H9 (cell line): ENCODE data around the gene ZNF618. TPM values are rescaled to one million over a fixed set of nuclear protein-coding genes. Genes with fewer than 3 reads are reported as not detected.

Experiments used
- DNase-seq: peaks from one replicate; pipeline ENCODE4 v3.0.0-alpha.2; 2017
- H2AFZ ChIP-seq: one replicate; pipeline ENCODE4 v1.6.1; 2013; ENCODE audit warnings: mild to moderate bottlenecking, low read length, control low read depth, moderate library complexity
- H2AK5ac ChIP-seq: 2 replicates; pipeline ENCODE4 v1.6.1; 2013; ENCODE audit warnings: low read length, control low read depth, mixed read lengths; ENCODE audit not compliant: insufficient read length
- H2BK120ac ChIP-seq: one replicate; pipeline ENCODE4 v1.6.1; 2013; ENCODE audit warnings: low read depth, mild to moderate bottlenecking, low read length, control low read depth, inconsistent platforms; ENCODE audit not compliant: poor library complexity, severe bottlenecking
- H2BK12ac ChIP-seq: 2 replicates; pipeline ENCODE4 v1.6.1; 2013; ENCODE audit warnings: low read length, control low read depth, mixed read lengths, low read depth; ENCODE audit not compliant: insufficient read length
- H2BK15ac ChIP-seq: 2 replicates; pipeline ENCODE4 v1.6.1; 2013; ENCODE audit warnings: low read depth, low read length, control low read depth
- H2BK20ac ChIP-seq: one replicate; pipeline ENCODE4 v1.6.1; 2013; ENCODE audit warnings: low read depth, mild to moderate bottlenecking, low read length, control low read depth, inconsistent platforms; ENCODE audit not compliant: poor library complexity, severe bottlenecking
- H2BK5ac ChIP-seq: 2 replicates; pipeline ENCODE4 v1.6.1; 2013; ENCODE audit warnings: low read length, control low read depth, mixed read lengths; ENCODE audit not compliant: insufficient read length
- H3K14ac ChIP-seq: 2 replicates; pipeline ENCODE4 v1.6.1; 2013; ENCODE audit warnings: low read length, control low read depth; ENCODE audit not compliant: insufficient read depth
- H3K18ac ChIP-seq: 2 replicates; pipeline ENCODE4 v1.6.1; 2013; ENCODE audit warnings: low read depth, mild to moderate bottlenecking, mixed read lengths, low read length, control low read depth; ENCODE audit not compliant: insufficient read length
- H3K23ac ChIP-seq: 2 replicates; pipeline ENCODE4 v1.6.1; 2013; ENCODE audit warnings: low read length, control low read depth, mixed read lengths, low read depth; ENCODE audit not compliant: insufficient read length
- H3K23me2 ChIP-seq: 2 replicates; pipeline ENCODE4 v1.6.1; 2013; ENCODE audit warnings: low read depth, mild to moderate bottlenecking, mixed read lengths, low read length, control low read depth; ENCODE audit not compliant: insufficient read length, poor library complexity, severe bottlenecking
- H3K27ac ChIP-seq: 2 replicates; pipeline ENCODE4 v1.5.1; 2013; ENCODE audit warnings: low read length, control low read depth, mixed read lengths, low read depth; ENCODE audit not compliant: insufficient read length
- H3K27me3 ChIP-seq: 2 replicates; pipeline ENCODE4 v1.6.1; 2013; ENCODE audit warnings: low read length, control low read depth, inconsistent platforms; ENCODE audit not compliant: insufficient read depth
- H3K4ac ChIP-seq: 2 replicates; pipeline ENCODE4 v1.6.1; 2013; ENCODE audit warnings: low read depth, mild to moderate bottlenecking, control low read depth, inconsistent platforms, low read length, moderate library complexity
- H3K4me1 ChIP-seq: 2 replicates; pipeline ENCODE4 v1.6.1; 2013; ENCODE audit warnings: low read length, control low read depth, inconsistent platforms; ENCODE audit not compliant: insufficient read depth
- H3K4me2 ChIP-seq: 2 replicates; pipeline ENCODE4 v1.6.1; 2013; ENCODE audit warnings: low read length, control low read depth, mixed read lengths; ENCODE audit not compliant: insufficient read length, insufficient read depth
- H3K56ac ChIP-seq: 2 replicates; pipeline ENCODE4 v1.6.1; 2013; ENCODE audit warnings: low read depth, mild to moderate bottlenecking, mixed read lengths, low read length, control low read depth; ENCODE audit not compliant: insufficient read length
- H3K79me1 ChIP-seq: 2 replicates; pipeline ENCODE4 v1.6.1; 2013; ENCODE audit warnings: low read depth, mild to moderate bottlenecking, moderate library complexity, low read length, control low read depth, inconsistent platforms; ENCODE audit not compliant: insufficient read depth, poor library complexity, severe bottlenecking
- H3K79me2 ChIP-seq: 2 replicates; pipeline ENCODE4 v1.6.1; 2013; ENCODE audit warnings: low read length, control low read depth, inconsistent platforms; ENCODE audit not compliant: insufficient read depth
- H3K9ac ChIP-seq: 2 replicates; pipeline ENCODE4 v1.6.1; 2013; ENCODE audit warnings: low read length, control low read depth, mixed read lengths; ENCODE audit not compliant: insufficient read length; ENCODE audit errors: extremely low read depth
- H3K9me3 ChIP-seq: one replicate; pipeline ENCODE4 v1.6.1; 2013; ENCODE audit warnings: low read depth, low read length, inconsistent platforms; ENCODE audit not compliant: control insufficient read depth
- H3T11ph ChIP-seq: one replicate; pipeline ENCODE4 v1.6.1; 2013; ENCODE audit warnings: mild to moderate bottlenecking, low read length, control low read depth, inconsistent platforms
- H4K20me1 ChIP-seq: one replicate; pipeline ENCODE4 v1.6.1; 2013; ENCODE audit not compliant: control insufficient read depth, insufficient read length, insufficient read depth
- H4K5ac ChIP-seq: 2 replicates; pipeline ENCODE4 v1.6.1; 2013; ENCODE audit warnings: low read depth, mild to moderate bottlenecking, mixed read lengths, low read length, control low read depth; ENCODE audit not compliant: insufficient read length
- H4K8ac ChIP-seq: replicated peaks from 2 replicates; pipeline ENCODE4 v1.6.1; 2013; ENCODE audit warnings: low read length, control low read depth, mixed read lengths, low read depth; ENCODE audit not compliant: insufficient read length
- H4K91ac ChIP-seq: 2 replicates; pipeline ENCODE4 v1.6.1; 2013; ENCODE audit warnings: low read depth, mild to moderate bottlenecking, moderate library complexity, mixed read lengths, low read length, control low read depth; ENCODE audit not compliant: insufficient read length
- H3K27ac Mint-ChIP-seq, 3 experiments: 2 replicates in 2 of 3; 3 replicates in 1 of 3; pipeline ENCODE4 v1.8.0; 2020 to 2021; ENCODE audit warnings: mixed read lengths in 3 of 3, mild to moderate bottlenecking in 1 of 3, moderate library complexity in 1 of 3
- H3K27me3 Mint-ChIP-seq: 2 replicates; pipeline ENCODE4 v1.8.0; 2021; ENCODE audit warnings: low read depth, mild to moderate bottlenecking, moderate library complexity, mixed read lengths
- H3K36me3 Mint-ChIP-seq, 3 experiments: 2 replicates in 2 of 3; 3 replicates in 1 of 3; pipeline ENCODE4 v1.8.0; 2020 to 2021; ENCODE audit warnings: low read depth in 3 of 3, mixed read lengths in 3 of 3; ENCODE audit not compliant: insufficient read depth in 1 of 3
- H3K4me1 Mint-ChIP-seq, 2 experiments: 2 replicates each; pipeline ENCODE4 v1.8.0; 2020; ENCODE audit warnings: mixed read lengths in 2 of 2
- H3K4me3 Mint-ChIP-seq, 2 experiments: 2 replicates in 1 of 2; 3 replicates in 1 of 2; pipeline ENCODE4 v1.8.0; 2020 to 2021; ENCODE audit warnings: mild to moderate bottlenecking in 2 of 2, mixed read lengths in 2 of 2, moderate library complexity in 1 of 2
- H3K9me3 Mint-ChIP-seq, 2 experiments: 2 replicates in 1 of 2; 3 replicates in 1 of 2; pipeline ENCODE4 v1.8.0; 2020; ENCODE audit warnings: mild to moderate bottlenecking in 2 of 2, mixed read lengths in 2 of 2, moderate library complexity in 1 of 2
- CTCF ChIP-seq: fragments of 200-600 bp; sonication (generic); conservative IDR thresholded peaks from 3 replicates; pipeline ENCODE4 v1.8.0; 2021; ENCODE audit warnings: antibody characterized with exemption, mild to moderate bottlenecking
- WGBS: extraction: QIAGEN DNeasy Blood & Tissue Kit; methylation state at CpG from one replicate; pipeline ENCODE4 v1.1.7; 2013; ENCODE audit warnings: missing lambda C conversion rate, low lambda C conversion rate, mixed read lengths; ENCODE audit not compliant: insufficient read length; ENCODE audit errors: extremely low coverage; 5-methylcytosine and 5-hydroxymethylcytosine counted together
- total RNA-seq: library from RNA; stranded (reverse); gene quantifications from 2 replicates; pipeline ENCODE4 v1.2.1, GENCODE V29; 2021

ZNF618 gene
- total RNA-seq, 1 experiment from 2014 or later = 13.6 TPM

- WGBS = no CpG with 5 or more reads among the region's 15 CpGs
- H4K5ac ChIP-seq = no peak overlapping the region
- H2AFZ ChIP-seq = no peak overlapping the region
- H3K56ac ChIP-seq = no peak overlapping the region
- no peaks in the 10 kb centered on the region for H3K27me3 ChIP-seq
- no peak overlapping the region for H2BK120ac ChIP-seq
- no peak overlapping the region for H2BK20ac ChIP-seq
- no peak overlapping the region for H3K23ac ChIP-seq
- H4K91ac ChIP-seq = no peak overlapping the region
- no peak for TF ChIP-seq CTCF
- Mint-ChIP-seq H3K27ac (no peak overlapping the region), H3K4me3 (no peak overlapping the region), H3K27me3 (no peaks in the 10 kb centered on the region), H3K4me1 (peaks cover 2 to 12% of the 10 kb centered on the region in 2 experiments), H3K9me3 (no peaks in the 10 kb centered on the region), H3K36me3 (peaks cover 16 to 50% (median 46%) of the 10 kb centered on the region in 3 experiments; a peak in 6 of 7 replicates)
- no peak overlapping the region for H2BK5ac ChIP-seq
- no peaks in the 10 kb centered on the region for H3K4me1 ChIP-seq
- no peak overlapping the region for H2BK12ac ChIP-seq
- DNase-seq = peak; percentile 17
- no peaks in the 10 kb centered on the region for H4K20me1 ChIP-seq
- no peak overlapping the region for H3K9ac ChIP-seq
- no peak overlapping the region for H3K4me2 ChIP-seq
- no peaks in the 10 kb centered on the region for H3K23me2 ChIP-seq
- no peak overlapping the region for H2AK5ac ChIP-seq
- no peaks in the 10 kb centered on the region for H3K79me2 ChIP-seq
- H4K8ac ChIP-seq = no peak overlapping the region
- H3K9me3 ChIP-seq = no peaks in the 10 kb centered on the region
- no peak overlapping the region for H3T11ph ChIP-seq
- H3K4ac ChIP-seq = no peak overlapping the region
- no peak overlapping the region for H3K14ac ChIP-seq
- H2BK15ac ChIP-seq = no peak overlapping the region
- H3K18ac ChIP-seq = no peak overlapping the region
- no peak overlapping the region for H3K27ac ChIP-seq
- no peaks in the 10 kb centered on the region for H3K79me1 ChIP-seq
These were observed 175.2 kb downstream of the ZNF618 start for GRCh38 chr9:114051281-114051680.
